GM19023 (cell line): ENCODE data around the gene PLCB2.

Source experiments
- ATAC-seq: cut with Tn5 transposase; IDR thresholded peaks from one replicate; pipeline ENCODE4 v1.9.1; 2021; ENCODE audit warnings: mild to moderate bottlenecking, moderate library complexity; ENCODE audit not compliant: unreplicated experiment

The PLCB2 gene, protein sequence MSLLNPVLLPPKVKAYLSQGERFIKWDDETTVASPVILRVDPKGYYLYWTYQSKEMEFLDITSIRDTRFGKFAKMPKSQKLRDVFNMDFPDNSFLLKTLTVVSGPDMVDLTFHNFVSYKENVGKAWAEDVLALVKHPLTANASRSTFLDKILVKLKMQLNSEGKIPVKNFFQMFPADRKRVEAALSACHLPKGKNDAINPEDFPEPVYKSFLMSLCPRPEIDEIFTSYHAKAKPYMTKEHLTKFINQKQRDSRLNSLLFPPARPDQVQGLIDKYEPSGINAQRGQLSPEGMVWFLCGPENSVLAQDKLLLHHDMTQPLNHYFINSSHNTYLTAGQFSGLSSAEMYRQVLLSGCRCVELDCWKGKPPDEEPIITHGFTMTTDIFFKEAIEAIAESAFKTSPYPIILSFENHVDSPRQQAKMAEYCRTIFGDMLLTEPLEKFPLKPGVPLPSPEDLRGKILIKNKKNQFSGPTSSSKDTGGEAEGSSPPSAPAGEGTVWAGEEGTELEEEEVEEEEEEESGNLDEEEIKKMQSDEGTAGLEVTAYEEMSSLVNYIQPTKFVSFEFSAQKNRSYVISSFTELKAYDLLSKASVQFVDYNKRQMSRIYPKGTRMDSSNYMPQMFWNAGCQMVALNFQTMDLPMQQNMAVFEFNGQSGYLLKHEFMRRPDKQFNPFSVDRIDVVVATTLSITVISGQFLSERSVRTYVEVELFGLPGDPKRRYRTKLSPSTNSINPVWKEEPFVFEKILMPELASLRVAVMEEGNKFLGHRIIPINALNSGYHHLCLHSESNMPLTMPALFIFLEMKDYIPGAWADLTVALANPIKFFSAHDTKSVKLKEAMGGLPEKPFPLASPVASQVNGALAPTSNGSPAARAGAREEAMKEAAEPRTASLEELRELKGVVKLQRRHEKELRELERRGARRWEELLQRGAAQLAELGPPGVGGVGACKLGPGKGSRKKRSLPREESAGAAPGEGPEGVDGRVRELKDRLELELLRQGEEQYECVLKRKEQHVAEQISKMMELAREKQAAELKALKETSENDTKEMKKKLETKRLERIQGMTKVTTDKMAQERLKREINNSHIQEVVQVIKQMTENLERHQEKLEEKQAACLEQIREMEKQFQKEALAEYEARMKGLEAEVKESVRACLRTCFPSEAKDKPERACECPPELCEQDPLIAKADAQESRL

GRCh38 chr15:40307421-40308211 lies at the start of gene PLCB2:
TSS of gene PLCB2 (minus strand) at chr15:40307935. CDS start at chr15:40307672, 263 bp downstream.
- ATAC-seq, result peak; percentile 54

- ATAC-seq, result no peak
Observed at GRCh38 chr15:40357246-40357645, 49.5 kb upstream of the PLCB2 start.

GRCh38 chr15:40355976-40356585 lies 48.3 kb upstream of the PLCB2 start:
- no peak for ATAC-seq

GRCh38 chr15:40354408-40355171 lies 46.9 kb upstream of the PLCB2 start:
- no peak for ATAC-seq

GRCh38 chr15:40353697-40354096 lies 46.0 kb upstream of the PLCB2 start:
- no peak for ATAC-seq

DNA sequence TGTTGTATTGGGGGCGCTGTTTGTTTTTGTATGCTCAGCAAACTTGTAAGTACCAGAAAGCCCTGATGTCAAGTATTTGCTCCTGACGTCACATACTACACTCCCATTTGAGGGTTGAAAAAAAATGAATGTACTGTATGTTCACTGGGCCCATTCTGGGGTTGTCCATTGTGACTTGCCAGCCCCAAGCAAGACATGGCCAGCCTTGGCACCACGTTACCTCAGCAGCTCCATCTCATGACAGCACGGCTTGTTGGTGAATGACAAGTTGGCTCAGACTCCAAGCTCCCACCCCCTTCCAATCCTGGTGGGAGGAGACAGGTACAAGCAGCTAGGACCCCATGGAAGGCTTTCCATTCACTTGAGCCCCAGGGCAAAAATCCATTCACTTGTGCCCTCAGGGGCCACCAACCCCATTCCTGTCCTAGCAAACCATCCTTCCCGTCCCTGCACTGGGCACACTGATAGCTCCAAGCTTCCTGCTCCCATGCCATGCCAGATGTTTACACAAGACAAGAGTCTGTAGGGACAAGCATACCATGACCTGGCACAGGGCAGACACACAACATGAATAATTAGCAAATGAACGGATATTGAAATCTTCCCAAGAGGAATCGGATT lies 44.7 kb upstream of the PLCB2 start:
- ATAC-seq, result no peak

GRCh38 chr15:40349163-40349562 lies 41.4 kb upstream of the PLCB2 start:
- ATAC-seq, result no peak

GRCh38 chr15:40348474-40348870 lies 40.7 kb upstream of the PLCB2 start:
- ATAC-seq, result no peak

DNA sequence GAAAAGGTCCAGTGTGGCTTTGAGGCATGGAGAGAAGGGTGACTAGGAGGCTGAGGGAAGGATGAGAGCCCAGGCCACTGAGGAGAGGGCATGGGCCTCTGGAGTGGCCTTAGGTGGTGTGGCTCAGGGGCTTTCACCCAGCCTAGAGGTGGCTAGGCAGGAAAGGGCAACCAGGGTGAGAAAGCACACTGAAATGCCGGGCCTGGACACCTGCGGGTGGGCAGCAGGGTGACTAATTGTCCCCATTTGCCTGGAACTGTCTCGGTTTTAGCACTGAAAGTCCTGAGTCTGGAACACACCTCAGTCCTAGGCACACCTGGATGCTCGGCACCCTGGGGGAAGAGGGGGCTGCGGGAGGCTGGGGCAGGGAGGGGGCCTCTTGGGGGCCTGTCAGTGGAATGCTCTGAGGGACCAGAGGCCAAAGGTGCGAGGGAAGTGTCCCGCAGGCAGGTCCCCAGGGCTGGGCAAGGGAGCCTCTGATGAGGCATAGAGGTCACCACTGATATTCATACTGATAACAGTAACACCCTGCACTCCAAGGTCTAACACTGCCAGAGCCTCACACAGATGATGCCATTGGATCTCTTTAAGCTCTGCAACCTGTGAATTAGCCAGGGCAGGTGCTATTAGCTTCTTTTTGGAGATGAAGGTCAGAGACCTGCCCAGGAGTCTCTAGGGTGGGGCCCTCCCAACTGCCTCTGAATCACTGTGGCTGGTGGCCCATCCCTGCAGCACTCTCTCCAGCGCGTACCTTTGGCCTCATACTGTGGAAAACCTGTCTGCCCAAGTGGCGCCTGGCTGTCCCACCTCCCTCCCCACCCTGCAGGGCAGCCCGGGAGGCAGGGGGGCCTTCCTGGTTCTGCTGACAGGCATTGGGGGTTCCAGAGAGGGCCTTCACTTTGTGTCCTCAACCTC lies 40.1 kb upstream of the PLCB2 start:
- no peak for ATAC-seq

- ATAC-seq, result no peak
Observed at GRCh38 chr15:40346579-40347558, 39.1 kb upstream of the PLCB2 start.

DNA sequence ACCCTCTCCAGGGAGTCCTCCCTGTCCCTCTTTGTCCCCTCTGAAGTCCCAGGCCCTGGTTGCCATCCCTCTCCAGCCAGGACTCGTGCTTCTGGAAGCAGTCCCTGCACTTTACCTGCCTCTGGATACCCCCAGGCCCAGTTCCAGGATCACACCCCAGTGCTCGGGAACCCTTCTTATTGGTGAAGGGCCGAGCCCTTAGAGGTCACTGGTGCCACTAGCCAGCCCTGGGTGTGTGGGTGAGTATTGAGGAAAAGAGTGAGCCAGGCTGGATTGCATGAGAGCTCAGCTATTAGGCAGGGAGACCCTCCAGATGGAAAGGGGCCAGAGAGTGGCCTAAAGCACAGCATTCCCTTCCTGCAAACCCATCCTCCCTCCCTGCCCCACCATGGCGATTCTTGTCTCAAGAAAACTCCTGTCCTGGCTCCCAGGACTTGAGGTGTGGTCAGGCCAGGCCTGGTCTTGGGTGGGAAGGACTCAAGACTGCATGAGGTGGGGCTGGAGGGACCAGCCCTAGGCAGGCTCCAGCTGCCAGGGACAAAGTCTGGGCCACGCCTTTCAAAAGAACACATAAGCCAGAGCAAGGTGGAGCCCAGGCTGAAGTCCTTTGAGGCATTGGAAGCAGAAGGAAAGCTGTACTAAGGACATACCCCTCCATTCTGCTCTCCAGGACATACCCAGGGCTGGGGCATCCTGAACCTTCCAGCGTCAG lies 38.3 kb upstream of the PLCB2 start:
- ATAC-seq, result no peak

DNA sequence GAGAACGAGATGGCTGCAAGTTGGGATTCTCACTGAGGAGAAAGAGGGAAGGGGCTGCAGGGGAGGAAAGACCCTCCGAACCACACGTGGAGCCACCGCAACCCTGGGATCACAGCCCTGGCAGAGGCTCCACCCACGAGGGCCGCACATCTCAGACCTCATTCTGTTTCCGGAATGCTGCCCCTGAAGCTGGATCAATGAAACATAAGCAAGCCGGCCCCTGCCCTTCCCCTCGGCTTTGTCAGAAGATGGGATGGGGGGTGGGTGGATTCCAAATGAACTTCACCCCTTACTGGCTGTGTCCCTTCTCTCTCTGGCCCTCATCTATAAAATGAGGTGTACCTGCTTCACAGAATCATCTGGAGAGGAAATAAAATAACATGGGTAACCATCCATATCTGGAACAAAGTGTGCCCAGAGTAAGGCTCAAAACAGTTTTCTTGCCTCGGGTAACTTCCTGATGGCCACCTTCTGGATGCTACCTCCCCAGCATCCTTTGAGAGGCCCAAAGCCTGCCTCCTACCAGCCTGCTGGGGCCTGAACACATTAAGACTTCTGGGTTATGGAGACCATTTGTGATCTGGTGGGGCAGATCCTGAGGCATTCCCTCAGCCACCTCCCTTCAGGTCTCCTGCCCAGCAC lies 37.6 kb upstream of the PLCB2 start:
- no peak for ATAC-seq

GRCh38 chr15:40344631-40345120 lies 36.9 kb upstream of the PLCB2 start:
- peak; percentile 72 for ATAC-seq

GRCh38 chr15:40344217-40344616 lies 36.5 kb upstream of the PLCB2 start:
- ATAC-seq, result no peak

DNA sequence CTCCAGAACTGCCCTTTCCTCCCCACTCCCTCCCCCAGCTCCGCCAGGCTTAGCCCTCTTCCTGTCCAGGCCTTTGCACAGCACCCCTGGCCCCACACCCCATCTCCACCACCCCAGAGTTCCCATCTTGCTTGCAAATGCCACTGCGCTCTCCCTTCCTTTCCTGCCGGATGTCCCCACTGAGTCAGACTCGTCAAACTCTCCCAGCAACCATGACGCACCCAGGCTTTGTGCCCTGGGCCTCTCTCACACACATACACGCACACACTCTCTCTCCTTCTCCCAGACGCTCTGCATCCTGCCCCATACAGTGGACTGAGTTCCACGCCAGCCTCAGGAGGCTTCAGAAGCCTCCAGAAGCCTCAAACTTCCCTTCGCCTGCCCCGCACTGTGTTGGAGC lies 35.8 kb upstream of the PLCB2 start:
- ATAC-seq, result no peak
